Gastrocnemius medialis (tissue), 4 donors: ENCODE results near the gene MTG1. TPM values are rescaled to one million over a fixed set of nuclear protein-coding genes. Genes with fewer than 3 reads are reported as not detected.

ENCODE experiments used
- ATAC-seq, 2 donors: fragments of 150-250 bp; one replicate each; pipeline ENCODE4 v1.9.1; 2016
- DNase-seq, 2 donors: peaks; one replicate each; pipeline ENCODE4 v3.0.0-alpha.2; 2019
- H3K27ac ChIP-seq, 4 donors: fragments of 200-600 bp; sonication (generic); 1 replicate in 1 of 4; 2 replicates in 3 of 4; pipeline ENCODE4 v1.5.1; 2016 to 2018; ENCODE audit warnings: mild to moderate bottlenecking in 2 of 4, moderate library complexity in 1 of 4
- H3K27me3 ChIP-seq, 3 donors: fragments of 200-600 bp; sonication (generic) in 2 of 3; 1 replicate in 1 of 3; 2 replicates in 2 of 3; pipeline versions ENCODE4 v1.5.1 to v1.6.0; 2016 to 2019; ENCODE audit warnings: mild to moderate bottlenecking in 1 of 3, moderate library complexity in 1 of 3
- H3K36me3 ChIP-seq, 2 donors: fragments of 200-600 bp; sonication (generic) in 1 of 2; one replicate each; pipeline ENCODE4 v1.5.1; 2017 to 2018
- H3K4me1 ChIP-seq, 2 donors: fragments of 200-600 bp; sonication (generic) in 1 of 2; one replicate each; pipeline ENCODE4 v1.5.1; 2016 to 2017; ENCODE audit warnings: mild to moderate bottlenecking in 2 of 2
- H3K4me3 ChIP-seq, 4 donors: fragments of 200-600 bp; sonication (generic) in 3 of 4; 1 replicate in 1 of 4; 2 replicates in 3 of 4; pipeline ENCODE4 v1.5.1; 2016 to 2019; ENCODE audit warnings: mild to moderate bottlenecking in 2 of 4
- H3K9me3 ChIP-seq, 3 donors: fragments of 200-600 bp; sonication (generic) in 2 of 3; 1 replicate in 1 of 3; 2 replicates in 2 of 3; pipeline ENCODE4 v1.5.1; 2016 to 2019
- POLR2A ChIP-seq, 2 donors: fragments of 450-650 bp; IDR thresholded peaks; one replicate each; pipeline ENCODE4 v1.6.1; 2017; ENCODE audit warnings: antibody characterized with exemption in 2 of 2, mild to moderate bottlenecking in 2 of 2, moderate library complexity in 2 of 2
- in situ Hi-C, 4 donors: fragments of 200-750 bp; cut with MboI; loops; one replicate each; pipeline versions ENCODE4 v1.15.0 to v1.8.0; 2017; ENCODE audit warnings: low sequenced_read_pairs in 4 of 4
- intact Hi-C: fragments of 100-400 bp; cut with DNase I; formaldehyde crosslinking; loops from one replicate; pipeline ENCODE4 v1.15.1; 2023; ENCODE audit warnings: low total_unique reads
- total RNA-seq, 4 donors: library from RNA; depleted of rRNA; stranded (reverse); fragments of >200 nt; gene quantifications; one replicate each; pipeline versions ENCODE4 v1.1.0 to v1.2.3, GENCODE V29; 2016
- TF ChIP-seq, protein P1 (sequence below), 5 experiments: fragments of 450-650 bp in 3 of 5; fragments of 200-600 bp in 2 of 5; sonication (generic) in 2 of 5; IDR thresholded peaks in 4 of 5; conservative IDR thresholded peaks in 1 of 5; 1 replicate in 4 of 5; 2 replicates in 1 of 5; pipeline ENCODE4 v1.5.1; 2016 to 2019; ENCODE audit warnings: antibody characterized with exemption in 5 of 5, mild to moderate bottlenecking in 3 of 5, moderate library complexity in 3 of 5

Gene MTG1
- total RNA-seq, 4 donors from 2014 or later, result 12.2 to 23.9 (median 14.1) TPM

DNA sequence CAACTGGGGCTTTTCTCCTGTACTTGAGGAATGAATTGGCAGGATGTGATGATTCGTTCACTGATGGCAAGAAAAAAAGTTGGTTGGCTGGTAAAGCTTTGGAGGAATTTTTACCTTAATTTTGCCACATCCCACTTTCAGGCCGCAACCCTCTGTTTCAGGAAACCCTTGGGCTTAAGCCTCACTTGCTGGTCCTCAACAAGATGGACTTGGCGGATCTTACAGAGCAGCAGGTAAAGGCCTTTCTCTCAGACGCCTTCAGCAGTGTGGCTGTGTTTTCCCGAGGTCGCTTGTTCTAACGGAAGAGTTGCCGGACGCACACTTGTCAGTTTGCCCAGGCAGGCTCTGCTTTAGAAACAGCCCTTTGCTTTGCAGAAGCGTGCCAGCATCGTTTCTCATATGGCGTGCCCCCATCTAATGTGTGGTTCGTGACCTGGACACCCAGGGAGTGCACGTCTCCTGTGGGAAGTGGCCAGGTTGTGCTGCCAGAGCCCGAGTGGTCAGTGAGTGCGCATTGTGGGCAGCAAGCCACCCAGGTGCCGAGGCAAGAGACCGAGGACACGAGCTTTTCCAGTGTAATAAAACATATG is 2.2 kb downstream of the MTG1 start:
- Histone ChIP-seq H3K36me3 (peaks cover 0 to 48% of the 10 kb centered on the region in 2 donors), H3K4me1 (peaks cover 9 to 11% of the 10 kb centered on the region in 2 donors), H3K9me3 (no peaks in the 10 kb centered on the region), H3K4me3 (no peak overlapping the region), H3K27ac (no peak overlapping the region), H3K27me3 (no peaks in the 10 kb centered on the region)
- in situ Hi-C loops (no loop called here), intact Hi-C loops (no loop called here)
- DNase-seq, result no peak
- ATAC-seq, result no peak
- TF ChIP-seq POLR2A (IDR thresholded peaks at IDR 0.05), result no peak
- TF ChIP-seq, protein P1, sequence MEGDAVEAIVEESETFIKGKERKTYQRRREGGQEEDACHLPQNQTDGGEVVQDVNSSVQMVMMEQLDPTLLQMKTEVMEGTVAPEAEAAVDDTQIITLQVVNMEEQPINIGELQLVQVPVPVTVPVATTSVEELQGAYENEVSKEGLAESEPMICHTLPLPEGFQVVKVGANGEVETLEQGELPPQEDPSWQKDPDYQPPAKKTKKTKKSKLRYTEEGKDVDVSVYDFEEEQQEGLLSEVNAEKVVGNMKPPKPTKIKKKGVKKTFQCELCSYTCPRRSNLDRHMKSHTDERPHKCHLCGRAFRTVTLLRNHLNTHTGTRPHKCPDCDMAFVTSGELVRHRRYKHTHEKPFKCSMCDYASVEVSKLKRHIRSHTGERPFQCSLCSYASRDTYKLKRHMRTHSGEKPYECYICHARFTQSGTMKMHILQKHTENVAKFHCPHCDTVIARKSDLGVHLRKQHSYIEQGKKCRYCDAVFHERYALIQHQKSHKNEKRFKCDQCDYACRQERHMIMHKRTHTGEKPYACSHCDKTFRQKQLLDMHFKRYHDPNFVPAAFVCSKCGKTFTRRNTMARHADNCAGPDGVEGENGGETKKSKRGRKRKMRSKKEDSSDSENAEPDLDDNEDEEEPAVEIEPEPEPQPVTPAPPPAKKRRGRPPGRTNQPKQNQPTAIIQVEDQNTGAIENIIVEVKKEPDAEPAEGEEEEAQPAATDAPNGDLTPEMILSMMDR (IDR thresholded peaks at IDR 0.05 in 4 of 5, conservative IDR thresholded peaks at IDR 0.05 in 1 of 5), result no peak

DNA sequence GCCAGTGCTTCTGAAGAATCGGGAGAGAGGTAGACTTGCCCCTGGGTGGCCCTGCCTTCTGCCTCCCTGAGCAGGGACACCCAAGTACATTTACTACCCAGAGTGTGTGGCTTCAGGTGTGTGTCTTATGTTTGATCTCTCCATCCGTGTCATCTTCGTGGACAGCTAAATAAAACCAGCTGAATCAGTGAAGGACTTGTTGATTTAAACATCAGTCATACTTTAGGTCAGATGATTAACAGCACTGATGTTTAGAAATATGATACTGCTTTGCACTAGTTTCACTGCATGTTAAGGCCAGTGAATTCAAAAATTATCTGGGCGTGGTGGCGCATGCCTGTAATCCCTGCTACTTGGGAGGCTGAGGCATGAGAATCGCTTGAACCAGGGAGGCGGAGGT is 4.0 kb downstream of the MTG1 start:
- no peak for DNase-seq
- no peak for ATAC-seq
- Histone ChIP-seq H3K4me3 (no peak overlapping the region), H3K27me3 (no peaks in the 10 kb centered on the region), H3K9me3 (no peaks in the 10 kb centered on the region), H3K4me1 (peaks cover 9 to 11% of the 10 kb centered on the region in 2 donors), H3K36me3 (peaks cover 0 to 65% of the 10 kb centered on the region in 2 donors), H3K27ac (no peak overlapping the region)
- intact Hi-C loops, result no loop called here
- no peak for TF ChIP-seq POLR2A (IDR thresholded peaks at IDR 0.05)
- TF ChIP-seq, protein P1 (IDR thresholded peaks at IDR 0.05 in 4 of 5, conservative IDR thresholded peaks at IDR 0.05 in 1 of 5), result no peak
- in situ Hi-C loops, result no loop called here

DNA sequence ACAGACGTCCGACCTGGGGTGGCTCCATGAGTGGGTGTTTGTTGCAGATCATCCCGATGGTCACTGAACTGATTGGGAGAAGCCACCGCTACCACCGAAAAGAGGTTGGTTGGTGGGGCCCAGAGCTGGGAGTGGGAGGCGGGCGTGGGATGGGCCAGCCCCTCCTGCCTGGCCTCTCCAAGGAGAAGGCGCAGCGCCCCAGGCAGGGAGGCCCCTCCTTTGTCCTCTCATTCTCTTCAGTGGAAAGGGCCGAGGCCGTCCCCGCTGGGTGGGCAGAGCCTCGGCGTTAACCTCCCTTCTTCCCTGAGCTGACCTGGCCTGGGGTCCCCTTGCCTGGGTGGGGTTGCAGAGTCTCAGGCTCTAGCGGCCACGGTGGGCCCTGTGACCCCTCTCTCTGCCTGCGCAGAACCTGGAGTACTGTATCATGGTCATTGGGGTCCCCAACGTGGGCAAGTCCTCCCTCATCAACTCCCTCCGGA is 5.2 kb downstream of the MTG1 start:
- ATAC-seq (no peak), DNase-seq (no peak)
- TF ChIP-seq, protein P1 (IDR thresholded peaks at IDR 0.05 in 4 of 5, conservative IDR thresholded peaks at IDR 0.05 in 1 of 5), result no peak
- no peak for TF ChIP-seq POLR2A (IDR thresholded peaks at IDR 0.05)
- Histone ChIP-seq H3K27ac (no peak overlapping the region), H3K9me3 (no peaks in the 10 kb centered on the region), H3K4me3 (no peak overlapping the region), H3K4me1 (peaks cover 8 to 9% of the 10 kb centered on the region in 2 donors), H3K36me3 (peaks cover 0 to 74% of the 10 kb centered on the region in 2 donors), H3K27me3 (no peaks in the 10 kb centered on the region)
- intact Hi-C loops, result no loop called here
- in situ Hi-C loops, result no loop called here

DNA sequence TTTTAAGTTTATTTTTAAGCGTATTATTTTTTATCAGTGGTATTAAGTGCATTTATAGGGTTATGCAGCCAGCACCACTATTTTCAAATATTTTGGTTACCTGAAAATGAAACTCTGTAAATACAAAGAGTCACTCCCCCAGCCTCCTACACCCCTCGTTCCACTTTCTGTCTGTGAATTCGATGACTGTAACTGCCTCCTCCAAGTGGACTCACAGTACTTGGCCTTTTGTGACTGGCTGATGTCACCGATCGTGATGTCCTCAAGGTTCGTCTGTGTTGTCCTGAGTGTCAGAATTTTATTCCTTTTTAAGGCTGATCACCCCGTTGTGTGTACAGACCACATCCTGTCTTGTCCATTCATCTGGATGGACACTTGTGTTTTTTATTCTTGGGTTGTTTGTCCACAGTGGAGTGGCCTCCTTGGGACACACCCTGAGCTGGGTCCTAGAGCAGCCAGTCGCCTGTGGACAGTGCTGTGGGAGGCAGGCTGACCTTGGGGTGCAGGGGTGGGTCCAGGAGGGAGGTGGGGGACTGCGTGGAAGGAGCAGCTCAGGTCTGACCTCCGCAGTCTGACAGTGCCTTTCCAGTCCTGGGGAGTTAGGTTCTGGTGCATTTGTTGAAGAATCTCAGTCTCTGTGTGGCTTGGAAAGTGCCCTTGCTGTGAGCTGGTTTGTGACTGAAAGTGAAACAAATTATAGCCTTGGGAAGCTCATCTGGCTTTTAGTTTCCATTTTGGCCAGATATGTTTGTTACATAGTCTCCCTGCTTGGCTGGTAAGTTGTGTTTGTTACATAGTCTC is 6.9 kb downstream of the MTG1 start:
- H3K9me3 ChIP-seq, result no peaks in the 10 kb centered on the region
- ATAC-seq (no peak), DNase-seq (peak in 1 of 2 donors; percentile 3)
- in situ Hi-C loops, result no loop called here
- H3K27me3 ChIP-seq, result no peaks in the 10 kb centered on the region
- intact Hi-C loops, result loop anchor here (1.0 kb wide), 1 partner anchor 44 kb away; no protein-coding TSS in a partner anchor
- H3K27ac ChIP-seq, result no peak overlapping the region
- TF ChIP-seq, protein P1 (IDR thresholded peaks at IDR 0.05 in 4 of 5, conservative IDR thresholded peaks at IDR 0.05 in 1 of 5), result no peak
- no peak for TF ChIP-seq POLR2A (IDR thresholded peaks at IDR 0.05)
- H3K36me3 ChIP-seq, result peaks cover 0 to 72% of the 10 kb centered on the region in 2 donors
- H3K4me3 ChIP-seq, result no peak overlapping the region
- no peaks in the 10 kb centered on the region for H3K4me1 ChIP-seq
